AG09309 (cell line): Measurements from ENCODE around the gene MATN3.
A peak's percentile ranks its signal among the peaks of the same experiment; 100 is the strongest.

ENCODE experiments used
- DNase-seq: peaks from one replicate; pipeline ENCODE4 v3.0.0-alpha.2; 2010; ENCODE audit warnings: low read depth
- H3K4me3 ChIP-seq: 2 replicates; pipeline ENCODE4 v1.5.1; 2011; ENCODE audit warnings: mild to moderate bottlenecking, low read depth, low read length, moderate library complexity; ENCODE audit not compliant: control insufficient read depth
- CTCF ChIP-seq: IDR thresholded peaks from 2 replicates; pipeline ENCODE4 v1.5.1; 2011; ENCODE audit warnings: mild to moderate bottlenecking, low read depth, low read length, inconsistent platforms; ENCODE audit not compliant: insufficient read depth, control insufficient read depth; ENCODE audit errors: missing control alignments

MATN3 gene

GRCh38 chr2:20054119-20054518, 41.7 kb upstream of the MATN3 start:
- DNase-seq = no peak
- no peak overlapping the region for H3K4me3 ChIP-seq
- no peak for TF ChIP-seq CTCF

- DNase-seq = no peak
- TF ChIP-seq CTCF = no peak
These were observed 40.4 kb upstream of the MATN3 start for GRCh38 chr2:20052861-20053281.

GRCh38 chr2:20052229-20052851, 39.9 kb upstream of the MATN3 start:
- DNase-seq = no peak
- peak overlapping the region; percentile 99 for H3K4me3 ChIP-seq
- TF ChIP-seq CTCF = no peak

More at GRCh38 chr2:20052861-20053281, 40.4 kb upstream of the MATN3 start:
- peak overlapping the region; percentile 99 for H3K4me3 ChIP-seq

GRCh38 chr2:20051532-20052228, 39.2 kb upstream of the MATN3 start, which contains the start of gene LAPTM4A:
Gene LAPTM4A (minus strand): TSS chr2:20051628. CDS start chr2:20051520, 108 bp downstream.
- peak; percentile 100 for DNase-seq
- H3K4me3 ChIP-seq = peak within 1 kb of the TSS; percentile 99
- no peak for TF ChIP-seq CTCF

GRCh38 chr2:20050646-20051531, 38.4 kb upstream of the MATN3 start:
- no peak for DNase-seq
- TF ChIP-seq CTCF = peak; percentile 23

GRCh38 chr2:20050104-20050645, 37.7 kb upstream of the MATN3 start:
- no peak for TF ChIP-seq CTCF
- peak; percentile 42 for DNase-seq
- H3K4me3 ChIP-seq = peak overlapping the region; percentile 99

More at GRCh38 chr2:20050646-20051531, 38.4 kb upstream of the MATN3 start:
- peak overlapping the region; percentile 99 for H3K4me3 ChIP-seq
